GM03348 (cell line): Measurements from ENCODE around the gene TLL1.

Experiments
- DNase-seq: peaks from one replicate; pipeline ENCODE4 v3.0.0; 2012; ENCODE audit warnings: low spot score

TLL1 gene

DNA sequence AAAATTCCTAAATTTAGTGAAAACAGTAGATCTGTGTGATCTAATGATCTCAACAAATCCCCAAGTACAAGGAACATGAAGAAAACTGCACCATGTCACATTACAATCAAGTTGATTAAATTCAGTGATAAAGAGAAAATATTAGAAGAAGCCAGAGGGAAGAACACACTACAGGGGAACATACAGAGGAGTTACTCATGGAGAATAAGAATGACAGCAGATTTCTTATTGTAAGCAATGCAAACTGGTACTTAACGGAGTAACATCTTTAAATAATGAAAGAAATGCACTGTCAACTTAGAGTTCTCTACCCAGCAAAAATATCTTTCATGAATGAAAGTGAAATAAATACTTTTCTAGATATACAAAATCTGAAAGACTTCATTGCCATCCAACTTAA, 21.1 kb downstream of the TLL1 start:
- no peak for DNase-seq

- DNase-seq = no peak
These were observed 32.5 kb downstream of the TLL1 start for GRCh38 chr4:165905405-165906027.

DNA sequence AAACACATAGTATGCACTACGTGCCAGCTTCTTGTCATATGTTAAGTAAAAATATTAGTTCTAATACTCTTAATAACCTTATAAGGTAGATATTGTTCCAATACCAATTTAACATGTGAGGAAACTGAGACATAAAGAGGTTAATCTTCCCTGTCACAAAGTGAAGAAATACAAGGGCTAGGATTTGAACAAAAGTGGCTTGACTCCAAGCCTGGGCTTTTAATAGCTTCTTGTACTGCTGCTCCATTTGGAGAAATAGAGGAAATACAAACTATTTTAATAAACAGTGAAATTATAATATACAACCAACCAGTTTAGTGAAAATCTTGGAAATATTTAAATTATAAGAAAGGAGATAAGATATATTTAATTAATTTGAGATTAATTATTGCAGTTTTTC, 33.2 kb downstream of the TLL1 start:
- DNase-seq = no peak

- no peak for DNase-seq
These were observed 36.9 kb downstream of the TLL1 start for GRCh38 chr4:165909947-165910346.

GRCh38 chr4:165915215-165915614, 42.2 kb downstream of the TLL1 start:
- DNase-seq = no peak

DNA sequence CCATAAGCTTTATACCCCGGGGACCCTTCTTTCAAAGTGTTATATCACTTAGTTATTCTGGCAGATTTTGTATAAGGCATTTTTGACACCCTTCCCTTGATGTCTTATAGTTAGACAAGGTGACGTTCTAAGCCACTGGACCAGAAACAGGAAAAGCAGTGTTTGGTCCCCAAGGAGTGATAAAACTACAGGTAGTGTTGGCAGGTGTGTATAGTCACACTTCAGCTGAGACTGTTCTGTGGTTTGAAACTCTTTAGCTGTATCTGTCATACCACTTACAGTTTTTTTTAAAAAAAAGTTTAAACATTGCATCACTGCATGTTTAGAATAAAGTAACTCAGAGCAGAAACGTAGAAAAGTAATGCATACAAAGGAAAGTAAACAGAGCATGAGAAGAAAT, 48.5 kb downstream of the TLL1 start:
- DNase-seq = no peak

DNA sequence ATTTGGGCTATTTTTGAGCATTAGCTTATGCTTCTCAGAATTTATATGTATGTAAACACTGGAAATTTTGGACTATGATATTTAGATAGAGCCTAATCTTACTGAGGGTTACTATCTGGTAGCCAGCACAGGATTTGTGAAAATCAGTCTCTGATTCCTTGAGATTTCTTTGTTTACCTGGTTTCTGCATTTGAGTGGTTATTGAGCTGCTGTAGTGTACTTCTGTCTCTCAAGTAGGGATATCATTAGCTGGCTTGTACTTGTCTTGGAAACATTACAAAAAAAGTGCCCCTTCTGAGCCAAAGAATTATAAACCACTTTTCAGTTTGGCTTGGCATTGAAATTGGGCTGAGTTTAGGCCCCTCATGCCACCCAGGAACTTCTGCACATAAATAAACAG, 49.7 kb downstream of the TLL1 start:
- DNase-seq = no peak

GRCh38 chr4:165926307-165926706, 53.3 kb downstream of the TLL1 start:
- no peak for DNase-seq

DNA sequence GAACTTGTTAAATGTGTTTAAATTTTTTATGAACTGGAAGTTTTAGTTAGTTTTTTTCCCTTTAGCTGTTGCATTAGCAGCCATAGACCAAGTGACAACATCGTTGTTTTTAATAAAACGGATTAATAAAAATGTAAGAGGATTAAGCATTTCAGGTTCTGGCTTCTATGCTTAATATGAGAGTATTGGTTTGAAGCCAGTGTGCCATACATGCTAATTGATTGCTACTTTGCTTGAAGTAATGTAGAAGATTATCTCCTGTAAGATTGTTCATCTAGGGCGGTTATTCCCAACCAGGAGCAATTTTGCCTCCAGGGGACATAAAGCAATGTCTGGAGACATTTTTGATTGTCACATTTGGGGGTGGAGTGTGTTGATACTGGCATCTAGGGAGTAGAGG, 54.3 kb downstream of the TLL1 start:
- no peak for DNase-seq

- no peak for DNase-seq
These were observed 54.8 kb downstream of the TLL1 start for GRCh38 chr4:165927815-165928214.

DNA sequence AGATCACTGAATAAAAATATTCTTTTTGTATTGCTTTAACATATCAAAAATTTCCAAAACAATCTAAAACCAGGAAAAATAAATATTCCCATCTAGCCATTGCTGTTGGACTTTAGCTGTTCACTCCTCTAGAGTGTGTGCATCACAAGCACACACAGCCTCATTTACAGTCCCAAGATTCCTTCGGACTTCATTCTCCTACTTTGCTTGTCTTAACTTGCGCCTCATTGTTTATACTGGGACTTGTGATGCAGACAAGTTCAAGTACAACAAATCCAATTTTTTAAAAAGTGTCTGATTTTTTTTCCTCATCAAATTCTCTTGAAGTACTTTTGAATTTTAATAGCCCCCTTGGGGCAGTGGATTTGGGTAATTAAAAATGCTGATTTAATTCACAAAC, 55.6 kb downstream of the TLL1 start:
- no peak for DNase-seq

GRCh38 chr4:165929662-165930061, 56.6 kb downstream of the TLL1 start:
- DNase-seq = no peak

- DNase-seq = no peak
These were observed 58.7 kb downstream of the TLL1 start for GRCh38 chr4:165931741-165932140.

- DNase-seq = no peak
These were observed 71.9 kb downstream of the TLL1 start for GRCh38 chr4:165944900-165945299.

- DNase-seq = no peak
These were observed 73.0 kb downstream of the TLL1 start for GRCh38 chr4:165945991-165946390.

DNA sequence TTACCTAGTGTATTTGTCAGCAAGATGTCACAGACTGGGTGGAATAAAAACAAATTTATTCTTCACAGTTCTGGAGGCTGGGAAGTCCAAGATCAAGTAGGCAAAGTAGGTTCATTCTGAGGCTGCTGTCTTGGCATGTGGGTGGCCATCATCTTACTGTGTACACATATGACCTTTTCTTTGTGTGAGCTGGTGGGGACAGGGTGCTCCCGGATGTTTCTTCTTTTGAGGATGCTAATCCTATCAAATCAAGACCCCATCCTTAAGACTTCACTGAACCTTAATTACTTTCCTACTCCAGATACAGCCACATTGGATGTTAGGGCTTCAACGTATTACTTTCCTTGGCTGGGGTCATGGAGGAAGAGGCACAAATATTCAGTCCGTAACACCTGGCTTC, 74.0 kb downstream of the TLL1 start:
- DNase-seq = no peak

DNA sequence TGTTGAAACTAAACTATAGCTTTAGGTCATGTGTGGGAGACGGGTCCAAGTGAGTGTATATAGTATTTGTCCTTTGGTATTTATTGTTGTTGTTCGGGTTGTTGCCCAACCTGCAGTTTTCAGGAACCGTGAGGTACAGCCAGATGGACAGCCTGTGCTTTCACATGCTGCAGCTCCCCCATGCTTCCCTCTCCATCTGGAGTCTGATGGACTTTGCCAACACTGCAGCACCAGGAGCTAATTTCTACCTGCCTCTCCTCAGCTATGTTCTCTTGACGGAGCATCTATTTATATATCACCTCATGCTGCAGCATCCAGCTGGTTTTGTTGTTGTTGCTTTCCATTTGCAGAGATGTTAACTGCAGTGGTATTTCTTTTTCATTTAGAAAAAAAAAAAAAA, 80.1 kb downstream of the TLL1 start:
- DNase-seq = no peak

DNA sequence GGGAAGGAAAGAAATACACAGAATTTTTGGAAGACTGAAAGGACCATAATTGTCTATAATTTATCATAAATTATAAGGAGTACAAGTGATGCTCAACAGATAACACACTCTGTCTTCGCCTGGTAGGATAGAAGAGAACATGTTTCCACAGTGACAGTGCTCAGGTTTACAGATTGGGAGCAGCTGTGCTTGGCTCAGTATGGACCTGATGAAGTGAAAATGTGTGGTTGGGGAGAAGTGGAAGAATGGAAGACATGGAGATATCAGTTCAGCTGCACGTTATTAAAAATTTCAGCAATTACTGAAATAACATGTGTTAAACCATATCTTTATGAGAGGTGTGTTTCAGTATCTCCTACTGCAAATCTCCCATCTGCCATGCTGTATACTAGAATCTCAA, 90.6 kb downstream of the TLL1 start:
- no peak for DNase-seq

DNA sequence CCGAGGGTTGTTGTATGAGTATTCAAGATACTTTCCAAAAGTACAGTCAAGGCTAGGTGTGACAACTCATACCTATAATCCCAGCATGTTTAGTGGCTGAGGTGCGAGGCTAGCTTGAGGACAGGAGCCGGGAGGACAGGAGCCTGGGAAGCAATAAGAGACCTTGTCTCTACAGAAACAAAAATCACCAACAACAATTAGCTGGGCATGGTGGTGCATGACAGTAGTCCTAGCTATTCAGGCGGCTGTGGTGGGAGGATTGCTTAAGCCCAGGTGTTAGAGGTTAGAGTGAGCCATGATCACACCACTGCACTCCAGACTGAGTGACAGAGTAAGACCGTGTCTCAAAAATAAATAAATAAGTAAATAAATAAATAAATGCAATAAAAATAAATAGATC, 91.6 kb downstream of the TLL1 start:
- no peak for DNase-seq

GRCh38 chr4:165965503-165965902, 92.5 kb downstream of the TLL1 start:
- no peak for DNase-seq

- no peak for DNase-seq
These were observed 93.8 kb downstream of the TLL1 start for GRCh38 chr4:165966833-165967232.

DNA sequence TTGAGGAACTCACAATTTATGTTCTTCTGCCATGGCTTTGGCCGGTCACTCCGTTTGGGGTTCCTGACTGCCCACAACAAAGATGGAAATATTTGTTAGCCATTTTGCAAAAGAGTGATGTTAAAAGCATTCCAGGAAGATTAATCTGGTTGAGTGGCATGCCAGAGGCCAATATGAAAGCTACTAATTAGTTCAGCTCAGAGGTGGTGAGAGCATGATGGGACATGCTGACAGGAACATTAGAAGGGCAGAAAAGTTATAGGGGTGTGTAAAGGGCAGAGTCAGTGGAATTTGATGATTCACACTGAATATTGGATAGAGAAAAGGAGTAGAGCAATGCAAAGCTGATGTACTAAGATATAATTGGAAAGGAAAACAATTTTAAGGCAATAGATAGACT, 94.4 kb downstream of the TLL1 start:
- no peak for DNase-seq

DNA sequence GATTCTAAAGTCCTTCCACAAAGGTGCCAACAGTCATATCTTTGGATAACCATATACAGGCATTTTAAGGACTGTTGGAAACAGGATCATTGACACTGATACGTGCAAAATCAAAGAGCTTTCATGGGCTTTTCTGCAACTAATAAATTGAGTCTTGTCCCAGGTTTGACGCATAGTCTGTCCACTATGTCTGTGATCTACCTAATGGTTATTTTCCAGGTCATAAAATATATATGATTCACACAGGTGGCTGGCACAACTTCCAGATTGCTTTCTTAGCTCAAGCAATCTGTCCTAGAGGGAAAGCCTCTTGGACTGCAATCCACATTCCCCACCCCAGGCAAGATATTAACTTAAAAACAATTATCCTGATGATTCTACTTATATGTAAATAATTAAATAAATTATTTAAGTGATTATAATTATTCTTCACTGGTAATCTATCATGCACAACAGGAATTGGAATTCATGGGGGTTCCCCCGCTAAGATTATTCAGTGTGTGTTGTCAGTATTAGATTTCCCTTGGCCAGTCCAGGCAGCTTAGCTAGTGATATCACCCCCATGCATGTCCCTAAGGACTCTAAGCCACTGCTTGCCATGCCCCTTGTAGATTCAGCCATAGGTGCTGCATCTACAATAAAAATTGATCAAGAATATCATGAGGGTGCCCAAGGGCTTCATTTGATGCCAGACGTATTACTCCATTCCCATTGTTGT, 97.8 kb downstream of the TLL1 start:
- no peak for DNase-seq

GRCh38 chr4:165971446-165971845, 98.4 kb downstream of the TLL1 start:
- DNase-seq = no peak
